ENCODE measurements around the gene HPCAL1. TPM values are rescaled to one million over a fixed set of nuclear protein-coding genes. Genes with fewer than 3 reads are reported as not detected.

HPCAL1 gene
- total and polyA plus RNA-seq, 2 experiments from 2014 or later: 8.3 to 25.4 TPM

GRCh38 chr2:10410823-10411437 is 108.2 kb downstream of the HPCAL1 start:
- Histone ChIP-seq H3K4me2 (no peak overlapping the region), H3K27ac (ENCODE audit: low read depth) (no peak overlapping the region), H2AFZ (no peak overlapping the region)

More at GRCh38 chr2:10410823-10411437, 108.2 kb downstream of the HPCAL1 start:
- Histone ChIP-seq H3K36me3 (ENCODE audit: insufficient read depth) (no peaks in the 10 kb centered on the region), H3K27me3 (ENCODE audit: insufficient read depth) (no peaks in the 10 kb centered on the region), H4K20me1 (replicated peaks; ENCODE audit: insufficient read depth) (no peaks in the 10 kb centered on the region), H3K9me2 (ENCODE audit: insufficient read depth) (no peaks in the 10 kb centered on the region), H3F3A (replicated peaks; ENCODE audit: low read depth) (no peaks in the 10 kb centered on the region), H3K4me3 (no peak overlapping the region), H3K79me2 (replicated peaks; ENCODE audit: insufficient read depth) (no peaks in the 10 kb centered on the region), H3K4me1 (ENCODE audit: insufficient read depth) (no peaks in the 10 kb centered on the region; the same call in 1 of the 2 replicates)
- TF ChIP-seq NANOG (IDR thresholded peaks at IDR 0.05; ENCODE audit: borderline replicate concordance): no peak
- no peak for TF ChIP-seq ZNF462 (CRISPR knock-in tag; IDR thresholded peaks at IDR 0.05)
- TF ChIP-seq CTCF (conservative IDR thresholded peaks at IDR 0.05; ENCODE audit: low read depth in 2 of 2): no peak
- TF ChIP-seq STAT1 (IDR thresholded peaks at IDR 0.05; ENCODE audit: unreplicated experiment): no peak
- no peak for TF ChIP-seq ZNF114 (CRISPR knock-in tag; IDR thresholded peaks at IDR 0.05)
- TF ChIP-seq ETS1 (IDR thresholded peaks at IDR 0.05): no peak
- TF ChIP-seq EZH2 (IDR thresholded peaks at IDR 0.05; ENCODE audit: low read depth, unreplicated experiment): no peak
- TF ChIP-seq EZH2phosphoT487 (IDR thresholded peaks at IDR 0.05; ENCODE audit: unreplicated experiment): no peak
- TF ChIP-seq CREB1 (CRISPR knock-in tag; IDR thresholded peaks at IDR 0.05; ENCODE audit: low read depth): no peak
- TF ChIP-seq REST (IDR thresholded peaks at IDR 0.05; ENCODE audit: unreplicated experiment): no peak
- TF ChIP-seq JUNB (IDR thresholded peaks at IDR 0.05; ENCODE audit: unreplicated experiment): no peak
- TF ChIP-seq POLR2AphosphoS5 (IDR thresholded peaks at IDR 0.05; ENCODE audit: low read depth): no peak
- TF ChIP-seq ZNF331 (CRISPR knock-in tag; IDR thresholded peaks at IDR 0.05; ENCODE audit: low read depth): no peak
- peaks cover 15% of the 10 kb centered on the region for H3K27me3 Mint-ChIP-seq (ENCODE audit: insufficient read depth, low read depth, poor library complexity)
- no peaks in the 10 kb centered on the region for H3K36me3 Mint-ChIP-seq (ENCODE audit: low read depth)
- no peak for DNase-seq (ENCODE audit: low spot score)
- H3K27ac Mint-ChIP-seq: no peak overlapping the region
- no peaks in the 10 kb centered on the region; the same call in 2 of the 3 replicates for H3K9me3 Mint-ChIP-seq
- ATAC-seq: no peak
- no peak overlapping the region for H3K4me3 Mint-ChIP-seq
- H3K4me1 Mint-ChIP-seq: peaks cover 11% of the 10 kb centered on the region

Data from GM23338 (cell line).